HG02642 (cell line): ENCODE data around the gene MRPL51.
"Not testable (repeated sequence)": the region's sequence is repeated elsewhere in the genome, so short reads cannot be mapped to it uniquely, and the experiment has no call there.

Experiments used
- ATAC-seq: cut with Tn5 transposase; IDR thresholded peaks from one replicate; pipeline ENCODE4 v1.9.1; 2021; ENCODE audit warnings: mild to moderate bottlenecking; ENCODE audit not compliant: unreplicated experiment, poor library complexity

MRPL51 gene

DNA sequence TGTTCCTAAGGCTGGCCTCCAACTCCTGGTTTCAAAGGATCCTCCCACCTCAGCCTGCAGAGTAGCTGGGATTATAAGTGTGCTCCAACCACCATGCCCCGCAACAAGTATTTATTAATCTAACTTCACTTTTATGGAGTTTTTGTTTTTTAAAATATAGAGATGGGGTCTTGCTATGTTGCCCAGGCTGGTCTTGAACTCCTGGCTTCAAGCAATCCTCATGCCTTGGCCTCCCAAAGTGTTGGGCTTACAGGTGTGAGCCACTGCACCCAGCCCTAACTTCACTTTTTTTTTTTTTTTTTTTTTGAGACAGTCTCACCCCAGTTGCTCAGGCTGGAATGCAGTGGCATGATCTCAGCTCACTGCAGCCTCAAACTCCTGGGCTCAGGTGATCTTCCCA, 2.4 kb downstream of the MRPL51 start:
- not testable (repeated sequence) for ATAC-seq

DNA sequence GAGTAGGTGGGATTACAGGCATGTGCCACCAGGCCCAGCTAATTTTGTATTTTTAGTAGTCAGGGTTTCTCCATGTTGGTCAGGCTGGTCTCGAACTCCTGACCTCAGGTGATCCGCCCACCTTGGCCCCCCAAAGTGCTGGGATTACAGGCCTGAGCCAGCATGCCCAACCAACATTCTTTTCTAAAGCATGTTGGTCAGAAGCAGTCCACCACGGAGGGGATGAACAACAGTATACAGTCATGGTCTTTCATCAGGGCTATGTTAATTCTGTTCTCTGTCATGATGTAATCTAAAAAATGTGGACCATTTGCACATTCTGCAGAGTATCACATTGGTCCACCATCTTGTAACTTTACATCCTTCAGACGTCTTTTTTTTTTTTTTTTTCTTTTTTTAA, 3.6 kb downstream of the MRPL51 start:
- ATAC-seq: no peak

DNA sequence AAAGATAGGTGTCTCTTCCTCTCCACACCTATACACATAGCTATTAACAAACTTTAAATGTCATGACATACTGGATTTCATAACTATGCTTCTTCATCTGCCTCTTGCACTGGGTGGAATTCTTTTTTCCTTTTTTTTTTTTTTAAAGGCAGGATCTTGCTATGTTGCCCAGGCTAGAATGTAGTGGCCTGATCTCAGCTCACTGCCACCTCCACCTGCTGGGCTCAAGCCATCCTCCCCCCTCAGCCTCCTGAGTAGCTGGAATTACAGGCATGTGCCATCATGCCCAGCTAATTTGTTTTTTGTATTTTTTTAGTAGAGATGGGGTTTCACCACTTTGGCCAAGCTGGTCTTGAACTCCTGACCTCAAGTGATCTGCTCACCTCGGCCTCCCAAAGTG, 4.8 kb downstream of the MRPL51 start:
- ATAC-seq: no peak

DNA sequence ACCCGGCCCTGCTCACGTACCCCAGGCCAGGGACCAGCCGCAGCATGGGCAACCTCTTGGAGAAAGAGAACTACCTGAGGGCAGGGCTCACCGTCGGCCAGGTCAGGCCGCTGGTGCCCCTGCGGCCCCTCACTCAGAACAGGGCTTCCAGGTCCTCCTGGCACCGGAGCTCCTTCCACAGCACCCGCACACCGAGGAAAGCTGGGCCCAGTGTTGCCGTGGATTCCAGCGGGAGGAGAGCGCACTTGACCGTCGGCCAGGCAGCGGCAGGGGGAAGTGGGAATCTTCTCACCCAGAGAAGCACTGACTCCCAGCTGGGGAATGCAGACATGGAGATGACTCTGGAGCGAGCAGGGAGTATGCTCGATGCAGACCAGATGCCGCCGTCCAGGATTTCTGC, 14.6 kb downstream of the MRPL51 start:
- no peak for ATAC-seq

DNA sequence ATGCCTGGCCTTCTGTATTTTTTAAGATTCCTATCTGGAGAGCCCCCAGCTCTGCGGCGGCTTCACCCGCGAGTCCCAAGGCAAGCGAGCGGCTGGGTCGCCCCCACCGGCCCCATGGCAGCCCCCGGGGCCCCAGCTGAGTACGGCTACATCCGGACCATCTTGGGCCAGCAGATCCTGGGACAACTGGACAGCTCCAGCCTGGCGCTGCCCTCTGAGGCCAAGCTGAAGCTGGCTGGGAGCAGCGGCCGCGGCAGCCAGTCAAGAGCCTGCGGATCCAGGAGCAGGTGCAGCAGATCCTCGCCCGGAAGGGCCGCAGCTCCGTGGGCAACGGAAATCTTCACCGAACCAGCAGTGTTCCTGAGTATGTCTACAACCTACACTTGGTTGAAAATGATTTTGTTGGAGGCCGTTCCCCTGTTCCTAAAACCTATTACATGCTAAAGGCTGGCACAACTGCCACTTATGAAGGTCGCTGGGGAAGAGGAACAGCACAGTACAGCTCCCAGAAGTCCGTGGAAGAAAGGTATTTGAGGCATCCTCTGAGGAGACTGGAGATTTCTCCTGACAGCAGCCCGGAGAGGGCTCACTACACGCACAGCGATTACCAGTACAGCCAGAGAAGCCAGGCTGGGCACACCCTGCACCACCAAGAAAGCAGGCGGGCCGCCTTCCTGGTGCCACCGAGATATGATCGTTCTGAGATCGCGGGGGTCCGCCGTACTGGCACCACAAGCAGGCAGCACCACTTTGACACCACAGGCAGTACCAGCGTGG, 15.3 kb downstream of the MRPL51 start:
- ATAC-seq: not testable (repeated sequence)

DNA sequence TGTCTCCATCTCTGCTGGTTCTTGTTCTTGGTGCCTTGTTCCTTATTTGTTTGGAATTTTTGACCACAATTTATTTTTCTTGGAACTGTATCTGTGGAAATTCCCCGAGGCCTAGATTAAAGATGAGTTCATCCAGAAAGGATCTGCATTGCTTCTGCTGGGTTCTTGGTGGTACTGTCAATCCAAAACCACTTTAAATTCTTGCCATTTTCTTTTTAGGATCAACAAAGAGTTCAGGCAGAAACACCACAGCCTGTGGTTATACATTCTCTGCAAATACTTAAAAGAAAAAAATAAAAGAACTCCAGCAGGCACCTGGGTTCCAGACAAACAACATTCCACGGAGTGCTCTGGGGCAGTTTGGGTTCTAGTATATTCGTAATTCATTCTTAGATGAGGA, 16.6 kb downstream of the MRPL51 start:
- no peak for ATAC-seq

DNA sequence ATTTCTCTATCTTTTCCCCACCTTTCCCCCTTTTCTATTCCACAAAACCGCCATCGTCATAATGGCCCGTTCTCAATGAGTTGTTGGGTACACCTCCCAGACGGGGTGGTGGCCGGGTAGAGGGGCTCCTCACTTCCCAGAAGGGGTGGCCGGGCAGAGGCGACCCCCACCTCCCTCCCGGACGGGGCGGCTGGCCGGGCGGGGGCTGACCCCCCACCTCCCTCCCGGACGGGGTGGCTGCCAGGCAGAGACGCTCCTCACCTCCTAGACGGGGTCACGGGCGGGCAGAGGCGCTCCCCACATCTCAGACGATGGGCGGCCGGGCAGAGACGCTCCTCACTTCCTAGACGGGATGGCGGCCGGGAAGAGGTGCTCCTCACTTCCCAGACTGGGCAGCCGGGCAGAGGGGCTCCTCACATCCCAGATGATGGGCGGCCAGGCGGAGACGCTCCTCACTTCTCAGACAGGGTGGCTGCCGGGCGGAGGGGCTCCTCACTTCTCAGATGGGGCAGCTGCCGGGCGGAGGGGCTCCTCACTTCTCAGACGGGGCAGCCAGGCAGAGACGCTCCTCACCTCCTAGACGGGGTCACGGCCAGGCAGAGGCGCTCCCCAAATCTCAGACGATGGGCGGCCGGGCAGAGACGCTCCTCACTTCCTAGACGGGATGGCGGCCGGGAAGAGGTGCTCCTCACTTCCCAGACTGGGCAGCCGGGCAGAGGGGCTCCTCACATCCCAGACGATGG, 17.7 kb downstream of the MRPL51 start:
- not testable (repeated sequence) for ATAC-seq

DNA sequence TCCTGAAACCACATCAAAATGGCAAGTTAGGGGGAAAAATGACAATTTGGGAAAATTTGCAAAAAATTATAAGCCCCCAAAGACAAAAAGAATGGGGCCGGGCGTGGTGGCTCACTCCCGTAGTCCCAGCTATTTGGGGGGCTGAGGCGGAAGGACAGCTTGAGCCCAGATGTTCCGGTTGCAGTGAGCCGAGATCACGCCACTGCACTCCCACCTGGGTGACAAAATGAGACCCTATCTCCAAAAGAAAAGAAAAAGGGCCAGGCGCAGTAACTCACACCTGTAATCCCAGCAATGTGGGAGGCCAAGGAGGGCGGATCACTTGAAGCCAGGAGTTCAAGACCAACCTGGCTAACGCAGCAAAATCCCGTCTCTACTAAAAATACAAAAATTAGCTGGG, 20.6 kb downstream of the MRPL51 start:
- no peak for ATAC-seq

DNA sequence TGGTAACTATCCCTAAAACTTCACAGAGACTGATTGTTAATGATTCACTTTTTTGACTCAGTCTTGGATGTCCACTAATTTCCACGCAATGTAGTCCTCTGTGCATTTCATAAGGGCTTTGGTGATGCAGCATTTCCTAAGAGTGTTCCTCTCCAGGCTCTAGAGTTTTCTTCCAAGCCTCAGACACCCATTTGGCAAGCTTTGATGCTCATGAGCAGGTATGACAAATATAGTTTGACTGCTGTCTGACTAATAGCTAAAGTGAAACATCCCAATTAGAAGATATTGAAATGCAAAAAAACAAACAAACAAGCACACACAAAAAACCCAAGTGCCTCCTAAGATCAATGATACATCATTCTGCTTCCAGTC, 21.1 kb downstream of the MRPL51 start:
- no peak for ATAC-seq

DNA sequence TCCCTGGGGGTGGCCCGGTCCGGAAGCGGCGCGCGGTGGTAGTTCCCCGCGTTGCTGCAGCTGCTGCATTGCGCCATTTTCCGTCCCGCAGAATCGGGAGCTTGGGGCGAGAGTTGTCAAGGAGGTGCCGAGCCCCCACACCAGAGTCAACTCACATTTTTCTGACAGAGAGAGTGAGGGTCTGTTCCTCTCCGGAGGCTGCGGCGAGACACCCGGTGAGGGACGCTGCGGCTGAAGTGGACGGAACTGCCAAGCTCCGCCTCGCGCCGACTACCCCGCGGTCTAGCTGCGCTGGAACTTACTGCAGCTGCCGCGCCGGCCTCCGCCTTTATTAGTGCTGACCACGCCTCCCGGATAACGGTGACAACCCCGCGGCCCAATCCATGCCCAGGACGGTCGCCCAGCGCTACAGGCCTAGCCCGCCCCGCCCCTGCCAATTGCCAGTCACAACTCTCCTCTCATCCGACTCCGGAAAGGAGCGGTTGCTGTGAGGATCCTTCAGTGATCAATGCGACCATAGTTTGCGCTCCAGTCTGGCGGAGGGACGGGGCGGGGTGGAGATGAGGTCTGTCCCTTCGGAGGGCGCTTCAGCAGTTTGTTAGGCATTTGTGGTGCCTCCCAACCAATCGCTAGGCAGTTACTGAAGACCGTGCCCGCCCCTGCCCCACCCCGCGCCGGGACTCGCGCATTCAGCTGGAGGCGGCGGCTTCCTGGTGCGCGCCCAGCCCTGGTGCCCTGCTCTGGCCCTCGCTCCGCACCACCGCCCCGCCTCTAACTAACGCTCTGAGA, 22.5 kb downstream of the MRPL51 start, which contains the start of gene VAMP1:
Gene VAMP1, minus strand, starts transcription at position 303 of the 789 bp plus-strand sequence. Its CDS starts 146 bp downstream, at position 157.
- peak; percentile 86 for ATAC-seq

DNA sequence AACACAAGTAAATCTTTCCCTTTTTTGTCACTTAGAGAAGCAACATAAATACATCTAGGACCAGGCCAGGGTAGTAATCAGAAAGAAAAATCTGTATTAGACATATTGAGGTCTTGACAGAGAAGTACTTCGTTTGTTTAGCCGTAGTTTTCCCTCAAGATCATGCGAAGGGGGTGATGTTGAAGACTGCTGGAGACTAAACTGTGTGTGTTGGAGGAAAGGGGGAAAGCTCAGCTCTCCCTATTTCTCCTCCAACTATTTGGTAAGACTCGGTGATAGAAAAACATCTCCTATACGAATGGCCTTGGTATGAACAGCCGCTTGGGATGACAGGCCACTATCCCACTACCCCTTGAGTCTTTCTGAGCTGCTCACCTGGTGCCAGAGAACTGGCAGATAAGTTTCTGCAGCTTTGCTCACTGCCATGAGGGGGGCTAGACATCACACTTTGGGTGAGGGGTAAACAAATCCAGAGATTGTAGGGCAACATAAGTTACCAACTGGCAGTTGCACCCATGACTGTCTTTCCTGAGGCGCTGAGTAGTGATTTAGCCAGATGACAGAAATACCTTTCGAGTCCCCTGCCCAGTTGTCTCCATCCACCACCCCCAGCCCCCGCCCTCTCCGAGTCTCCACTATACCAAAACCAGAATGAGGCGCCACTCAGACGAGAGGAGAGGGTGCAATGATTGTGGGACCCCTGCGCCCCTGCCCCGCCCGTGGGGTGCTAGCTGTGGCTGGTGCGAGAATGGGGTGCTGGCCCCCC, 23.3 kb downstream of the MRPL51 start:
- ATAC-seq: no peak

DNA sequence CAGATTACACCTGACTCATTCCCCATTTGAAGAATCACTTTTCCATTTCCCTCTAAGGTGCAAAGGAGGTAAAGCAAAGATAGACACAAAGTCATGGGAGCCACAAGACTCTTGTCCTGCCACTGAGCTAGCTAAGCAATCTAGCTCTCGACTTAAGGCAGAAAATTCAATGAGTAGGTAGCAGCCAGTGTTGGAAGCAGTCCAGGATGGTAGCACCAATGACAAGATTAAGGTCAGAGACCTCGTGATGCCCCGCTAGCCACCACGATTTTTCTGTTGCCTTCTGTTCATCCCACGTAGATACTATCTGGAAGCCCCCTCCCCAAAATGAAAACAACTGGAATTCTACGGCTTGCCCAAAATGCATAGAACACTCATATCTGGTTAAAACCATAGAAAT, 24.0 kb downstream of the MRPL51 start:
- no peak for ATAC-seq

DNA sequence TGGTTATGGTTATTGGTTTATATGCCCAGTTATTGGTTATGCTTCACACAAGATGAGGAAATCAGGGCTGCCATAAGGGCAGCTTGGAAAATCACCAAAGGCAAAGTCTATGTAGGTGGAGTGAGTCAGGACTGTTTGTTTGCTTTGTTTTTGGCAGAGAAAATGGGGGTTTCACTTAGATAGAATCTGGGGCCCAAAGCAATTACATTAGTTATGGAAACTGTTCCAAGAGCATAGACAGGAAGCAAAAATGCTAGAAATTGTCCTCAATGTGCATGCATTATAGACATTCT, 24.8 kb downstream of the MRPL51 start:
- no peak for ATAC-seq

DNA sequence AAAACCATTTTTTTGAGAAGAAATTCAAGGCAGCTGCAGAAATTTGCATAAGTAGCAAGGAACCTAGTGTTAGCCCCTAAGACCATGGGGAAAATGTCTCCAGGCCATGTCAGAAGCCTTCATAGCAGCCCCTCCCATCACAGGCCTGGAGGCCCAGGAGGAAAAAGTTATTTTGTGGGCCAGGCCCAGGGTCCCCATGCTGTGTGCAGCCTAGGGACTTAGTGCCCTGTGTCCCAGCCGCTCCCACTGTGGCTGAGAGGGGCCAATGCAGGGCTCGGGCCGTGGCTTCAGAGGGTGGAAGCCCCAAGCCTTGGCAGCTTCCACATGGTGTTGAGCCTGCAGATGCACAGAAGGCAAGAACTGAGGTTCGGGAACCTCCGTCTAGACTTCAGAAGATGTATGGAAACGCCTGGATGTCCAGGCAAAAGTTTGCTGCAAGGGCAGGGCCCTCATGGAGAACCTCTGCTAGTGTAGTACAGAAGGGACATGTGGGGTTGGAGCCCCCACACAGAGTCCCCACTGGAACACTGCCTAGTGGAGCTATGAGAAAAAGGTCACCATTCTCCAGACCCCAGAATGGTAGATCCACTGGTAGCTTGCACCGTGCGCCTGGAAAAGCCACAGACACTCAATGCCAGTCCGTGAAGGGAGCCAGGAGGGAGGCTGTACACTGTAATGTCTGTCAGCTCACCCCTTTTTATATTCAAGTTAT, 25.3 kb downstream of the MRPL51 start:
- ATAC-seq: not testable (repeated sequence)

DNA sequence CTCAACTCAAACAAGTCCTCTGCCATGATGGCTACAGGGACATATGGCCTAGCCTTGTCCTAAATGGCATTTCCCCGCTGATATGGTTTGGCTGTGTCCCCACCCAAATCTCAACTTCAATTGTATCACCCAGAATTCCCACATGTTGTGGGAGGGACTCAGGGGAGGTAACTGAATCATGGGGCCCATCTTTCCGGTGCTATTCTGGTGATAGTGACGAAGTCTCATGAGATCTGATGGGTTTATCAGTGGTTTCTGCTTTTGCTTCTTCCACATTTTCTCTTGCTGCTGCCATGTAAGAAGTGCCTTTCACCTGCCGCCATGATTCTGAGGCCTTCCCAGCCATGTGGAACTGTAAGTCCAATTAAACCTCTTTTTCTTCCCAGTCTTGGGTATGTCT, 26.3 kb downstream of the MRPL51 start:
- ATAC-seq: not testable (repeated sequence)

DNA sequence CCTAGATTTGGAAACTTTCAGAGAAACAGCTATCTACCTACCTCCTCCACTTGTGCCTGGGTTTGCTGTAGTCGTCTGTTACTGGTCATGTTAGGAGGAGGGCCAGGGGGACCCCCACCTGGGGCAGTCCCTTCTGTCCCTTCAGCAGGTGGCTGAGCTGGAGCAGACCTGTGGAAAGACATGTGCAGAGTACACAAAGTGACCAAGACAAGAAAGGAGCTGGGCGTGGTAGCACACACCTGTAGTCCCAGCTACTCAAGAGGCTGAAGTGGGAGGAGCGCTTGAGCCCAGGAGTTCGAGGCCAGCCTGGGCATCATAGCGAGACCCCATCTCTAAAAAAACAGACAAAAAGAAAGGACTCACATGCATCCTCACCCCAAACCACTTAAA, 26.9 kb downstream of the MRPL51 start:
- ATAC-seq: no peak

DNA sequence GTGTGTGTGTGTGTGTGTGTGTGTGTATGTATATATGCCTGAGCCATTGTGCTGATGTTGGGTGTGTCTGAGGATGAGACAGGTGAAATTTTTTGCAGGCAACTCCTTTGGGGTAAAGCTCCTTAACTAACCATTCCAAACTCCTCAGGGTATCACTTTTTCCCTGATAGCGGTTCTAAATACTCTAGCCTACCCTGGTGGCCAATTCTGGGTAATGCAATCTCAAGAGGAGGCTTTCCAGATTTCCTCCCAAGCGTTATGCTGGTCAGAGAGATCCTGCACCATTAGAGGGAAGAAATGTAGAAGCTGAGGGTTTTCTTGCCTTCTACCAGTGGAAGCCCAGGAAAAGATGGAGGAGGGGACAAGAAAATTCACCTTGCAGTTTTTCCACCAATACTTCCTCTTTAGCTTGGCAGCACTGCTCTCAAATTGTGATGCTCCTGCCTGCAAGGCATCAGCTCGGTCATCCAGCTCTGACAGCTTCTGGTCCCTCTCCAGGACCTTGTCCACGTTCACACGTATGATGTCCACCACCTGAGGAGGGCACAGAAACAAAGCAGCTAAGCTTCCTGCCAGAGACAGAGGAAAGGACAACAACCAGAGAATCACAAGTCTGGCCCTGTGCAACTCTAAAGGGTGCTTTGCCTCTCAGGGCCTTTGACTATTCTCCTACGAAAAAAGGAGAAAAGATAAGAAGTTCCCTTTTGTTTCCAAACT, 27.4 kb downstream of the MRPL51 start:
- ATAC-seq: no peak

DNA sequence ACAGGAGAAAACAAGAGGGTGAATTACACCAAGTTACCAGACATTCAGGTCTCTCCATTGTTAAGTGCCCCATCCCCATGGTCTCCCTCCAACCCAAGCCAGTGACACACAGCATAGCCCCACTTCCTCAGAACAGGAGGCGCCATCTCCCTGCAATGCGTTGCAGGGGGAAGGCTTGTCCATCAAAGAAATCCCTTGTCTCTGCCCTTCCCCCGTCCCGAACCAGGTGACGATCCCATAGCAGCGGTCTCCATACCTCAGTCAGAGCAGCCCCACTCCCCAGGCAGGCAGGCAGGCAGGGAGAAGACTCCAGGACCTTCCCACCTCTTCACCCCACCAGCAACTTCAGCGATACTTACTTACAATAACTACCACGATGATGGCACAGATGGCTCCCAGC, 28.5 kb downstream of the MRPL51 start:
- no peak for ATAC-seq

DNA sequence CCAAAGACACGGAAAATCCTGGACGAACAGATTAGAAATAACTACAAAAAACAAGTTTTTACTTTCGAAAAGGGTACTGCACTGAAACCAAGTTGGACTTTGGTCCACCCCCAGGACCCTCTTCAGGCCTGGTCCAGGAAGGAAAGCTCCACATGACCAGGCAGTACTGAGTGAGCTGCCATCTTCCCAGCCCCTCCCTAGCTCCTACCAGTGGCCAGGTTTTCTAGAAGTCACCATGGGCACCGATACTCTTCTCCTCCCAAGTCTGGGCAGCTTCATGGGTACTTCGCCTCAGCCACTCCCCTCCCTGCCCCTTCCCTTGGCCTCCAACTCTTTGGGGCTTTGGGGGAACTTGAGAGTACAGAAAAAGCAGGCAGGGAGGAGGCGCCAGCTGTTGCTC, 29.2 kb downstream of the MRPL51 start:
- ATAC-seq: no peak
